H1 (cell line): ENCODE data around the gene MSI2. TPM values are rescaled to one million over a fixed set of nuclear protein-coding genes. Genes with fewer than 3 reads are reported as not detected.

Source experiments
- CTCF ChIA-PET: fragments of 300-600 bp; sonication (Branson Sonifier 250); formaldehyde crosslinking; loops from one replicate; lab custom pipeline; 2021; ENCODE audit not compliant: partially characterized antibody; lab: Charles Lee
- POLR2A ChIA-PET: fragments of 300-600 bp; sonication (Branson Sonifier 250); formaldehyde crosslinking; loops from one replicate; lab custom pipeline; 2021; ENCODE audit warnings: inconsistent platforms; ENCODE audit not compliant: partially characterized antibody; lab: Charles Lee
- DNase-seq, 2 experiments: peaks; one replicate each; pipeline versions ENCODE4 v3.0.0 to v3.0.0-alpha.2; 2010 to 2022; ENCODE audit warnings: low spot score in 2 of 2, low read depth in 1 of 2, mixed read lengths in 1 of 2
- FAIRE-seq: peaks from 2 replicates; lab custom pipeline; 2011; peaks lifted over from hg19 to GRCh38; lab: Jason Lieb, UNC
- H2AFZ ChIP-seq: 2 replicates; pipeline ENCODE4 v1.8.1; 2012; ENCODE audit warnings: low read length, inconsistent platforms
- H2AK5ac ChIP-seq: 2 replicates; pipeline ENCODE4 v1.6.1; 2013; ENCODE audit warnings: low read depth, low read length
- H2BK120ac ChIP-seq: replicated peaks from 2 replicates; pipeline ENCODE3; 2013; ENCODE audit warnings: low read depth, low read length, inconsistent platforms
- H2BK12ac ChIP-seq: 2 replicates; pipeline ENCODE4 v1.6.1; 2013; ENCODE audit warnings: low read depth, low read length
- H2BK15ac ChIP-seq: 2 replicates; pipeline ENCODE4 v1.6.1; 2013; ENCODE audit warnings: low read length
- H2BK20ac ChIP-seq: 2 replicates; pipeline ENCODE4 v1.6.1; 2013; ENCODE audit warnings: low read length
- H2BK5ac ChIP-seq: 2 replicates; pipeline ENCODE4 v1.6.1; 2013; ENCODE audit warnings: low read depth, low read length
- H3K14ac ChIP-seq: 2 replicates; pipeline ENCODE4 v1.6.1; 2013; ENCODE audit warnings: inconsistent platforms; ENCODE audit not compliant: insufficient read length
- H3K18ac ChIP-seq: 2 replicates; pipeline ENCODE4 v1.6.1; 2013; ENCODE audit warnings: low read length; ENCODE audit errors: extremely low read depth
- H3K23ac ChIP-seq: 2 replicates; pipeline ENCODE4 v1.6.1; 2013; ENCODE audit warnings: inconsistent platforms; ENCODE audit not compliant: insufficient read length
- H3K23me2 ChIP-seq: 2 replicates; pipeline ENCODE4 v1.6.1; 2013; ENCODE audit warnings: low read depth, low read length
- H3K27ac ChIP-seq: 2 replicates; pipeline ENCODE4 v1.6.1; 2011; ENCODE audit warnings: low read depth, low read length, inconsistent platforms
- H3K27me3 ChIP-seq, 4 experiments: replicated peaks in 1 of 4; 1 replicate in 1 of 4; 2 replicates in 3 of 4; pipeline versions ENCODE4 v1.6.1 to v1.8.1; 2011 to 2013; ENCODE audit warnings: low read length in 3 of 4, mild to moderate bottlenecking in 3 of 4, inconsistent platforms in 2 of 4, mixed read lengths in 2 of 4, moderate library complexity in 1 of 4; ENCODE audit not compliant: control insufficient read depth in 3 of 4, insufficient read depth in 3 of 4; ENCODE audit errors: extremely low read depth in 1 of 4
- H3K36me3 ChIP-seq, 4 experiments: 2 replicates each; pipeline versions ENCODE4 v1.6.1 to v1.8.1; 2011 to 2013; ENCODE audit warnings: mild to moderate bottlenecking in 4 of 4, low read length in 3 of 4, moderate library complexity in 2 of 4, control low read depth in 1 of 4, inconsistent platforms in 1 of 4; ENCODE audit not compliant: insufficient read depth in 4 of 4, control insufficient read depth in 2 of 4
- H3K4ac ChIP-seq: replicated peaks from 2 replicates; pipeline ENCODE3; 2013; ENCODE audit warnings: low read length, low read depth, mixed read lengths, inconsistent platforms; ENCODE audit not compliant: insufficient read length
- H3K4me1 ChIP-seq, 4 experiments: replicated peaks in 1 of 4; 1 replicate in 1 of 4; 2 replicates in 3 of 4; pipeline versions ENCODE4 v1.6.1 to v1.8.1; 2011 to 2013; ENCODE audit warnings: low read length in 3 of 4, inconsistent platforms in 2 of 4, mixed read lengths in 1 of 4; ENCODE audit not compliant: insufficient read depth in 4 of 4, control insufficient read depth in 3 of 4
- H3K4me2 ChIP-seq, 2 experiments: 2 replicates each; pipeline versions ENCODE4 v1.6.1 to v1.8.1; 2011 to 2013; ENCODE audit warnings: low read depth in 2 of 2, low read length in 2 of 2, control low read depth in 1 of 2, inconsistent platforms in 1 of 2, mild to moderate bottlenecking in 1 of 2; ENCODE audit not compliant: insufficient read depth in 1 of 2
- H3K4me3 ChIP-seq, 4 experiments: fragments of 200-600, 300-600 bp in 1 of 4; sonication (generic), shearing (Covaris generic), sonication (Bioruptor Twin) in 1 of 4; 2 replicates each; pipeline versions ENCODE4 v1.5.1 to v1.8.1; 2011 to 2016; ENCODE audit warnings: low read length in 4 of 4, low read depth in 3 of 4, control low read depth in 2 of 4, inconsistent platforms in 2 of 4, mild to moderate bottlenecking in 2 of 4, mixed read lengths in 1 of 4, moderate library complexity in 1 of 4; ENCODE audit not compliant: insufficient read depth in 2 of 4; ENCODE audit errors: extremely low read depth in 1 of 4
- H3K56ac ChIP-seq: replicated peaks from 2 replicates; pipeline ENCODE3; 2013; ENCODE audit warnings: low read depth, mild to moderate bottlenecking, mixed read lengths, low read length, inconsistent platforms; ENCODE audit not compliant: insufficient read length
- H3K79me1 ChIP-seq: 2 replicates; pipeline ENCODE4 v1.6.1; 2013; ENCODE audit warnings: low read depth, low read length, control low read depth
- H3K79me2 ChIP-seq, 2 experiments: 2 replicates each; pipeline versions ENCODE4 v1.6.1 to v1.8.1; 2012 to 2013; ENCODE audit warnings: low read length in 2 of 2, mild to moderate bottlenecking in 2 of 2, inconsistent platforms in 1 of 2; ENCODE audit not compliant: insufficient read depth in 2 of 2, control insufficient read depth in 1 of 2
- H3K9ac ChIP-seq, 4 experiments: replicated peaks in 1 of 4; 1 replicate in 1 of 4; 2 replicates in 3 of 4; pipeline versions ENCODE4 v1.6.1 to v1.8.1; 2011 to 2013; ENCODE audit warnings: low read depth in 3 of 4, low read length in 3 of 4, control low read depth in 2 of 4, mild to moderate bottlenecking in 2 of 4, moderate library complexity in 2 of 4, inconsistent platforms in 1 of 4; ENCODE audit errors: extremely low read depth in 1 of 4
- H3K9me3 ChIP-seq, 2 experiments: 2 replicates each; pipeline versions ENCODE4 v1.6.1 to v1.8.1; 2012 to 2013; ENCODE audit warnings: mild to moderate bottlenecking in 2 of 2, moderate library complexity in 2 of 2, control low read depth in 1 of 2, inconsistent platforms in 1 of 2, low read depth in 1 of 2, low read length in 1 of 2, mixed read lengths in 1 of 2; ENCODE audit not compliant: insufficient read depth in 2 of 2
- H4K20me1 ChIP-seq, 2 experiments: replicated peaks in 1 of 2; 2 replicates each; pipeline versions ENCODE3 to v1.8.1; 2011 to 2013; ENCODE audit warnings: inconsistent platforms in 2 of 2, low read length in 2 of 2, mild to moderate bottlenecking in 1 of 2; ENCODE audit not compliant: insufficient read depth in 2 of 2, control insufficient read depth in 1 of 2
- H4K5ac ChIP-seq: 2 replicates; pipeline ENCODE4 v1.6.1; 2013; ENCODE audit warnings: low read length, low read depth, mixed read lengths, inconsistent platforms; ENCODE audit not compliant: insufficient read length
- H4K8ac ChIP-seq: 2 replicates; pipeline ENCODE4 v1.8.0; 2013; ENCODE audit warnings: mild to moderate bottlenecking, moderate library complexity, low read length, inconsistent platforms; ENCODE audit not compliant: insufficient read depth; ENCODE audit errors: extremely low read depth
- H4K91ac ChIP-seq: replicated peaks from 2 replicates; pipeline ENCODE3; 2013; ENCODE audit warnings: low read length, mixed read lengths, inconsistent platforms; ENCODE audit not compliant: insufficient read length
- BRCA1 ChIP-seq: IDR thresholded peaks from 2 replicates; pipeline ENCODE4 v1.6.1; 2012; ENCODE audit warnings: low read depth, low read length, improper control_type of control experiment
- CTBP2 ChIP-seq: IDR thresholded peaks from 2 replicates; pipeline ENCODE4 v1.7.0; 2011; ENCODE audit warnings: borderline replicate concordance, mild to moderate bottlenecking, moderate library complexity, mixed read lengths, low read length; ENCODE audit not compliant: insufficient read depth, insufficient read length
- E2F6 ChIP-seq: IDR thresholded peaks from 2 replicates; pipeline ENCODE4 v1.6.1; 2012; ENCODE audit warnings: inconsistent platforms
- MAX ChIP-seq: IDR thresholded peaks from 2 replicates; pipeline ENCODE4 v1.6.1; 2012; ENCODE audit warnings: inconsistent platforms
- POLR2AphosphoS5 ChIP-seq: IDR thresholded peaks from 2 replicates; pipeline ENCODE4 v1.6.1; 2011; ENCODE audit warnings: low read depth, low read length
- RAD21 ChIP-seq, 2 experiments: IDR thresholded peaks in 1 of 2; conservative IDR thresholded peaks in 1 of 2; 2 replicates each; pipeline ENCODE4 v1.6.1; 2011; ENCODE audit warnings: low read depth in 2 of 2, low read length in 2 of 2, improper control_type of control experiment in 1 of 2, inconsistent platforms in 1 of 2, mild to moderate bottlenecking in 1 of 2, moderate library complexity in 1 of 2
- TBP ChIP-seq: IDR thresholded peaks from 2 replicates; pipeline ENCODE4 v1.6.1; 2011; ENCODE audit warnings: low read depth, low read length, improper control_type of control experiment
- WGBS, 2 experiments: shearing (Covaris generic) in 1 of 2; methylation state at CpG; one replicate each; pipeline versions ENCODE4 v1.1.6 to v1.1.7; 2013 to 2015; ENCODE audit warnings: low lambda C conversion rate in 2 of 2, mixed read lengths in 2 of 2, inconsistent platforms in 1 of 2, low coverage in 1 of 2, missing lambda C conversion rate in 1 of 2; ENCODE audit not compliant: insufficient replicate concordance in 2 of 2, insufficient coverage in 1 of 2, insufficient read length in 1 of 2; ENCODE audit errors: extremely low coverage in 1 of 2, missing lambda C conversion rate in 1 of 2; 5-methylcytosine and 5-hydroxymethylcytosine counted together
- polyA plus RNA-seq, 7 experiments: library from polyadenylated mRNA; depleted of rRNA in 3 of 7; stranded (reverse) in 5 of 7; unstranded in 2 of 7; fragments of >200 nt in 5 of 7; fragments of 200-250 nt in 2 of 7; gene quantifications; 1 replicate in 5 of 7; 2 replicates in 1 of 7; 4 replicates in 1 of 7; pipeline versions ENCODE4 v1.2.1 to v1.2.3, GENCODE V29; 2011 to 2013; ENCODE audit warnings: missing spikeins in 2 of 7, mixed read lengths in 2 of 7
- total RNA-seq: library from RNA; stranded (reverse); fragmentation: NEBNext Ultra II Directional; extraction: Animal tissue kit (Norgen Biotek cat#: 25700); gene quantifications from 2 replicates; pipeline ENCODE4 v1.2.1, GENCODE V29; 2021
- TF ChIP-seq, protein P1 (sequence below), 3 experiments: IDR thresholded peaks; 1 replicate in 2 of 3; 2 replicates in 1 of 3; pipeline versions ENCODE4 v1.5.1 to v1.6.1; 2011; ENCODE audit warnings: low read length in 3 of 3, mild to moderate bottlenecking in 3 of 3, inconsistent platforms in 2 of 3, low read depth in 1 of 3, moderate library complexity in 1 of 3; ENCODE audit not compliant: insufficient read depth in 1 of 3; ENCODE audit errors: control extremely low read depth in 1 of 3

The MSI2 gene
- total and polyA plus RNA-seq, 2 of the 8 experiments (the other 6 are each of a cell fraction or from before 2014, with no cell fraction given) = 36.7 to 80.6 TPM

DNA sequence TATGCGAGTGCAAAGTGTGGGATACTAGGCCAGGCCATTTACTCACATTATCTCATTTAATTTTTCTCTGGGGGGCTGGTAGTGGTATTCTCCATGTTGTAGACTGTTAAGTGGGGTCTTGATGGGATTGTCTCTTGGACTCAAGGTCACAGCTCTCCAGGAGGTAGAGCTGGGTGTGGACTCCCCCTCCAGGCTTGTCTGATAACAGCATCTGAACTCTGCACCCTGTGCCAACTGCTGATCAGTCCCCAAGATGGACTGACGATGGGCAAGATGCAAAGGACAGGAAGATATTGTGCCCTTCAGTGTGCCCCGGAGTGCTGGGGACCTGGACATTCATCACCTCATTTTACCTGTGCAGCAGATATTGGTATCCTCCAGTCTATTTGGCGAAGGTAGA is 147.8 kb downstream of the MSI2 start:
- no peak for DNase-seq
- H2AFZ ChIP-seq = no peak overlapping the region
- H3K4me2 ChIP-seq = no peak overlapping the region
- H3K4ac ChIP-seq = no peak overlapping the region
- ChIA-PET POLR2A (interaction anchor here (1.1 kb wide), 2 partner anchors 38 to 122 kb away, joined by 3 read pairs; no protein-coding TSS in a partner anchor), CTCF (interaction anchor here (0.9 to 10.0 kb wide), 13 partner anchors 10 to 268 kb away, joined by 3 to 119 read pairs (median 3); no protein-coding TSS in a partner anchor)
- peaks cover 6 to 10% of the 10 kb centered on the region in 2 experiments for H4K20me1 ChIP-seq
- H3K79me1 ChIP-seq = peaks cover 6% of the 10 kb centered on the region
- no peak overlapping the region for H4K8ac ChIP-seq
- no peak overlapping the region for H3K14ac ChIP-seq
- no peak overlapping the region for H2BK15ac ChIP-seq
- H3K4me1 ChIP-seq = peaks cover 9 to 23% (median 20%) of the 10 kb centered on the region in 4 experiments
- no peak overlapping the region for H2BK20ac ChIP-seq
- no peak overlapping the region for H4K5ac ChIP-seq
- H3K18ac ChIP-seq = no peak overlapping the region
- no peak overlapping the region for H3K9ac ChIP-seq
- H4K91ac ChIP-seq = no peak overlapping the region
- H3K27ac ChIP-seq = no peak overlapping the region
- no peak overlapping the region for H2AK5ac ChIP-seq
- H3K23me2 ChIP-seq = no peaks in the 10 kb centered on the region; the same call in 1 of the 2 replicates
- H3K9me3 ChIP-seq = no peaks in the 10 kb centered on the region
- no peak overlapping the region for H2BK12ac ChIP-seq
- FAIRE-seq = no peak
- H2BK5ac ChIP-seq = no peak overlapping the region
- TF ChIP-seq CTBP2 (no peak), BRCA1 (no peak), POLR2AphosphoS5 (no peak), E2F6 (no peak), MAX (no peak), TBP (no peak), RAD21 (IDR thresholded peaks at IDR 0.05 in 1 of 2, conservative IDR thresholded peaks at IDR 0.05 in 1 of 2; ENCODE audit: low read depth in 2 of 2, low read length in 2 of 2) (peak; percentile 31 to 36; a peak in 3 of 4 replicates)
- TF ChIP-seq, protein P1, sequence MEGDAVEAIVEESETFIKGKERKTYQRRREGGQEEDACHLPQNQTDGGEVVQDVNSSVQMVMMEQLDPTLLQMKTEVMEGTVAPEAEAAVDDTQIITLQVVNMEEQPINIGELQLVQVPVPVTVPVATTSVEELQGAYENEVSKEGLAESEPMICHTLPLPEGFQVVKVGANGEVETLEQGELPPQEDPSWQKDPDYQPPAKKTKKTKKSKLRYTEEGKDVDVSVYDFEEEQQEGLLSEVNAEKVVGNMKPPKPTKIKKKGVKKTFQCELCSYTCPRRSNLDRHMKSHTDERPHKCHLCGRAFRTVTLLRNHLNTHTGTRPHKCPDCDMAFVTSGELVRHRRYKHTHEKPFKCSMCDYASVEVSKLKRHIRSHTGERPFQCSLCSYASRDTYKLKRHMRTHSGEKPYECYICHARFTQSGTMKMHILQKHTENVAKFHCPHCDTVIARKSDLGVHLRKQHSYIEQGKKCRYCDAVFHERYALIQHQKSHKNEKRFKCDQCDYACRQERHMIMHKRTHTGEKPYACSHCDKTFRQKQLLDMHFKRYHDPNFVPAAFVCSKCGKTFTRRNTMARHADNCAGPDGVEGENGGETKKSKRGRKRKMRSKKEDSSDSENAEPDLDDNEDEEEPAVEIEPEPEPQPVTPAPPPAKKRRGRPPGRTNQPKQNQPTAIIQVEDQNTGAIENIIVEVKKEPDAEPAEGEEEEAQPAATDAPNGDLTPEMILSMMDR (IDR thresholded peaks at IDR 0.05; ENCODE audit: control extremely low read depth in 1 of 3, insufficient read depth in 1 of 3, low read depth in 1 of 3, low read length in 3 of 3) = peak in 1 of 3 experiments; percentile 29; a peak in 1 of 4 replicates
- H3K79me2 ChIP-seq = peaks cover 0 to 27% of the 10 kb centered on the region in 2 experiments; a peak in 1 of 4 replicates
- no peak overlapping the region for H3K23ac ChIP-seq
- H3K27me3 ChIP-seq = no peaks in the 10 kb centered on the region
- no peak overlapping the region for H2BK120ac ChIP-seq
- no peak overlapping the region for H3K56ac ChIP-seq
- WGBS, 2 experiments = 90% methylated on average over 4 of the region's 4 CpGs; no CpG with 5 or more reads in 1 of the 2 experiments
- H3K36me3 ChIP-seq = peaks cover 0 to 3% (median 1%) of the 10 kb centered on the region in 4 experiments; a peak in 2 of 8 replicates
- H3K4me3 ChIP-seq = no peak overlapping the region
